ENCODE data around the gene TFF2.

The TFF2 gene

GRCh38 chr21:42379426-42380215 lies 28.8 kb upstream of the TFF2 start:
- no peak for TF ChIP-seq CTCF (IDR thresholded peaks at IDR 0.05; ENCODE audit: low read depth, low read length, missing control alignments)
- in situ Hi-C loops (cut with HindIII; ENCODE audit: low sequenced_read_pairs) = no loop called here
- DNase-seq (ENCODE audit: low read depth) = no peak

GRCh38 chr21:42378418-42378817 lies 27.6 kb upstream of the TFF2 start:
- no peak overlapping the region for H3K4me3 ChIP-seq (ENCODE audit: low read depth, low read length)
- no peak for DNase-seq (ENCODE audit: low read depth)
- in situ Hi-C loops (cut with HindIII; ENCODE audit: low sequenced_read_pairs) = no loop called here
- TF ChIP-seq CTCF (IDR thresholded peaks at IDR 0.05; ENCODE audit: low read depth, low read length, missing control alignments) = no peak

More at GRCh38 chr21:42379426-42380215, 28.8 kb upstream of the TFF2 start:
- no peak overlapping the region for H3K4me3 ChIP-seq (ENCODE audit: low read depth, low read length)

GRCh38 chr21:42377951-42378340 lies 27.2 kb upstream of the TFF2 start:
- TF ChIP-seq CTCF (IDR thresholded peaks at IDR 0.05; ENCODE audit: low read depth, low read length, missing control alignments) = no peak
- in situ Hi-C loops (cut with HindIII; ENCODE audit: low sequenced_read_pairs) = no loop called here
- no peak overlapping the region for H3K4me3 ChIP-seq (ENCODE audit: low read depth, low read length)
- DNase-seq (ENCODE audit: low read depth) = no peak

GRCh38 chr21:42377211-42377950 lies 26.6 kb upstream of the TFF2 start:
- no peak for TF ChIP-seq CTCF (IDR thresholded peaks at IDR 0.05; ENCODE audit: low read depth, low read length, missing control alignments)
- in situ Hi-C loops (cut with HindIII; ENCODE audit: low sequenced_read_pairs) = no loop called here
- H3K4me3 ChIP-seq (ENCODE audit: low read depth, low read length) = no peak overlapping the region
- DNase-seq (ENCODE audit: low read depth) = no peak

GRCh38 chr21:42376338-42376982 lies 25.7 kb upstream of the TFF2 start:
- TF ChIP-seq CTCF (IDR thresholded peaks at IDR 0.05; ENCODE audit: low read depth, low read length, missing control alignments) = no peak

GRCh38 chr21:42375966-42376337 lies 25.2 kb upstream of the TFF2 start:
- in situ Hi-C loops (cut with HindIII; ENCODE audit: low sequenced_read_pairs) = no loop called here
- no peak for TF ChIP-seq CTCF (IDR thresholded peaks at IDR 0.05; ENCODE audit: low read depth, low read length, missing control alignments)
- DNase-seq (ENCODE audit: low read depth) = no peak
- no peak overlapping the region for H3K4me3 ChIP-seq (ENCODE audit: low read depth, low read length)

More at GRCh38 chr21:42376338-42376982, 25.7 kb upstream of the TFF2 start:
- H3K4me3 ChIP-seq (ENCODE audit: low read depth, low read length) = no peak overlapping the region
- in situ Hi-C loops (cut with HindIII; ENCODE audit: low sequenced_read_pairs) = no loop called here
- DNase-seq (ENCODE audit: low read depth) = no peak
